GM23248 (cell line): ENCODE measurements around the gene ACTL6A.

Experiments used
- EZH2 ChIP-seq: fragments of 200-600 bp; sonication (generic); IDR thresholded peaks from 2 replicates; pipeline ENCODE4 v1.6.1; 2018; ENCODE audit warnings: antibody characterized with exemption, mild to moderate bottlenecking; ENCODE audit not compliant: insufficient read depth, poor library complexity, severe bottlenecking
- EZH2phosphoT487 ChIP-seq: fragments of 200-600 bp; sonication (generic); IDR thresholded peaks from 2 replicates; pipeline ENCODE4 v1.6.1; 2018; ENCODE audit warnings: antibody characterized with exemption, moderate library complexity, mild to moderate bottlenecking, low read depth; ENCODE audit not compliant: insufficient read depth

- no peak for TF ChIP-seq EZH2phosphoT487
- no peak for TF ChIP-seq EZH2
Observed at GRCh38 chr3:179580992-179581391, 18.3 kb downstream of the ACTL6A start.
